ENCODE results near the gene CCL27. TPM values are rescaled to one million over a fixed set of nuclear protein-coding genes. Genes with fewer than 3 reads are reported as not detected.

CCL27 gene
- total RNA-seq, 2 donors from 2014 or later, result not detected

GRCh38 chr9:34653151-34654072 lies 9.0 kb downstream of the CCL27 start:
- H3K4me3 ChIP-seq, result peak overlapping the region; percentile 67
- peak; percentile 40 for DNase-seq (ENCODE audit: low spot score)

GRCh38 chr9:34652602-34653000 lies 9.9 kb downstream of the CCL27 start:
- Histone ChIP-seq H3K4me3 (peak overlapping the region; percentile 67), H3K27me3 (replicated peaks; ENCODE audit: insufficient read depth) (no peaks in the 10 kb centered on the region), H3K36me3 (peaks cover 20% of the 10 kb centered on the region), H3K9me3 (no peaks in the 10 kb centered on the region), H3K27ac (peak overlapping the region; percentile 85 to 92), H3K4me1 (ENCODE audit: control insufficient read depth in 1 of 2, low read depth in 2 of 2) (peaks cover 39 to 71% of the 10 kb centered on the region in 2 donors)
- no peak for TF ChIP-seq CTCF (IDR thresholded peaks at IDR 0.05)
- no peak for ATAC-seq (ENCODE audit: insufficient number of reproducible peaks, low FRiP score, low read depth)
- no peak for DNase-seq (ENCODE audit: low spot score)

More at GRCh38 chr9:34653151-34654072, 9.0 kb downstream of the CCL27 start:
- Histone ChIP-seq H3K4me1 (ENCODE audit: control insufficient read depth in 1 of 2, low read depth in 2 of 2) (peaks cover 32 to 63% of the 10 kb centered on the region in 2 donors), H3K9me3 (no peaks in the 10 kb centered on the region), H3K27me3 (replicated peaks; ENCODE audit: insufficient read depth) (no peaks in the 10 kb centered on the region), H3K27ac (peak overlapping the region; percentile 85 to 92), H3K36me3 (peaks cover 20% of the 10 kb centered on the region)
- no peak for TF ChIP-seq CTCF (IDR thresholded peaks at IDR 0.05)
- ATAC-seq (ENCODE audit: insufficient number of reproducible peaks, low FRiP score, low read depth), result peak; percentile 36

GRCh38 chr9:34651876-34652601 lies 10.4 kb downstream of the CCL27 start, which contains the start of gene IL11RA:
Gene IL11RA (plus strand): TSS chr9:34652185. CDS start chr9:34655218, 3,033 bp downstream.
- peaks cover 18% of the 10 kb centered on the region for H3K36me3 ChIP-seq
- H3K4me3 ChIP-seq, result peak within 1 kb of the TSS; percentile 67
- no peaks in the 10 kb centered on the region for H3K9me3 ChIP-seq
- no peaks in the 10 kb centered on the region for H3K27me3 ChIP-seq (replicated peaks; ENCODE audit: insufficient read depth)
- peaks cover 41 to 76% of the 10 kb centered on the region in 2 donors for H3K4me1 ChIP-seq (ENCODE audit: control insufficient read depth in 1 of 2, low read depth in 2 of 2)
- no peak for TF ChIP-seq CTCF (IDR thresholded peaks at IDR 0.05)
- H3K27ac ChIP-seq, result peak within 1 kb of the TSS; percentile 85 to 92
- ATAC-seq (ENCODE audit: insufficient number of reproducible peaks, low FRiP score, low read depth) (peak; percentile 42), DNase-seq (ENCODE audit: low spot score) (peak; percentile 50)

- Histone ChIP-seq H3K4me3 (peak overlapping the region; percentile 67), H3K27me3 (replicated peaks; ENCODE audit: insufficient read depth) (no peaks in the 10 kb centered on the region), H3K9me3 (no peaks in the 10 kb centered on the region), H3K36me3 (peaks cover 16% of the 10 kb centered on the region), H3K27ac (peak overlapping the region; percentile 85 to 92), H3K4me1 (ENCODE audit: control insufficient read depth in 1 of 2, low read depth in 2 of 2) (peaks cover 41 to 76% of the 10 kb centered on the region in 2 donors)
- ATAC-seq (ENCODE audit: insufficient number of reproducible peaks, low FRiP score, low read depth), result no peak
- no peak for TF ChIP-seq CTCF (IDR thresholded peaks at IDR 0.05)
- DNase-seq (ENCODE audit: low spot score), result no peak
Observed at GRCh38 chr9:34651321-34651720, 11.1 kb downstream of the CCL27 start.

- TF ChIP-seq CTCF (IDR thresholded peaks at IDR 0.05), result no peak
- H3K4me1 ChIP-seq (ENCODE audit: control insufficient read depth in 1 of 2, low read depth in 2 of 2), result peaks cover 45 to 77% of the 10 kb centered on the region in 2 donors
- H3K36me3 ChIP-seq, result peaks cover 16% of the 10 kb centered on the region
- no peaks in the 10 kb centered on the region for H3K9me3 ChIP-seq
- no peak overlapping the region for H3K4me3 ChIP-seq
- DNase-seq (ENCODE audit: low spot score) (no peak), ATAC-seq (ENCODE audit: insufficient number of reproducible peaks, low FRiP score, low read depth) (no peak)
- peak overlapping the region; percentile 85 to 92 for H3K27ac ChIP-seq
- H3K27me3 ChIP-seq (replicated peaks; ENCODE audit: insufficient read depth), result no peaks in the 10 kb centered on the region
Observed at GRCh38 chr9:34650816-34651215, 11.6 kb downstream of the CCL27 start.

Measured in thoracic aorta (tissue), 2 donors.